Endothelial cell of umbilical vein (primary cell): ENCODE results near the gene PLEKHG7. TPM values are rescaled to one million over a fixed set of nuclear protein-coding genes. Genes with fewer than 3 reads are reported as not detected.

ENCODE experiments used
- BruUV-seq: library from RNA; stranded (reverse); fragments of 400-500 nt; replicated peaks from 2 replicates; lab custom pipeline; 2021; lab: Mats Ljungman, UMichigan
- CTCF ChIA-PET: fragments of 300-600, 350-600 bp; sonication (Branson Sonifier 250); formaldehyde crosslinking; loops from one replicate; lab custom pipeline; 2021; ENCODE audit warnings: antibody characterized with exemption, inconsistent platforms; lab: Charles Lee
- POLR2A ChIA-PET: fragments of 300-600, 350-600 bp; sonication (Branson Sonifier 250); formaldehyde crosslinking; loops from one replicate; lab custom pipeline; 2021; ENCODE audit warnings: antibody characterized with exemption, inconsistent platforms; lab: Charles Lee
- DNase-seq: peaks from one replicate; pipeline ENCODE4 v3.0.0-alpha.2; 2011; ENCODE audit warnings: low read depth, low spot score
- FAIRE-seq: peaks from 2 replicates; lab custom pipeline; 2011; peaks lifted over from hg19 to GRCh38; lab: Jason Lieb, UNC
- H2AFZ ChIP-seq: 2 replicates; pipeline ENCODE4 v1.6.0; 2012; ENCODE audit warnings: low read depth, low read length, control low read depth, inconsistent platforms
- H3K27ac ChIP-seq: 2 replicates; pipeline ENCODE4 v1.5.1; 2011; ENCODE audit warnings: low read depth, mild to moderate bottlenecking, control low read depth, low read length, moderate library complexity; ENCODE audit not compliant: insufficient read depth
- H3K27me3 ChIP-seq, 2 experiments: 2 replicates each; pipeline versions ENCODE4 v1.6.0 to v1.6.1; 2011; ENCODE audit warnings: low read length in 2 of 2, mixed read lengths in 1 of 2; ENCODE audit not compliant: control insufficient read depth in 2 of 2, insufficient read depth in 2 of 2
- H3K36me3 ChIP-seq, 2 experiments: 2 replicates in 1 of 2; 3 replicates in 1 of 2; pipeline ENCODE4 v1.5.1; 2011; ENCODE audit warnings: low read length in 2 of 2, mild to moderate bottlenecking in 1 of 2, moderate library complexity in 1 of 2; ENCODE audit not compliant: control insufficient read depth in 2 of 2, insufficient read depth in 2 of 2; ENCODE audit errors: extremely low read depth in 1 of 2
- H3K4me1 ChIP-seq: 3 replicates; pipeline ENCODE4 v1.5.1; 2011; ENCODE audit warnings: mild to moderate bottlenecking, low read length; ENCODE audit not compliant: control insufficient read depth, insufficient read depth; ENCODE audit errors: extremely low read depth
- H3K4me2 ChIP-seq: 2 replicates; pipeline ENCODE4 v1.6.1; 2011; ENCODE audit warnings: low read length, control low read depth, mixed read lengths; ENCODE audit not compliant: insufficient read depth
- H3K4me3 ChIP-seq, 3 experiments: fragments of 200-600 bp in 1 of 3; sonication (generic), shearing (Covaris generic) in 1 of 3; replicated peaks in 1 of 3; 2 replicates each; pipeline ENCODE4 v1.5.1; 2011 to 2016; ENCODE audit warnings: control low read depth in 3 of 3, low read length in 3 of 3, mild to moderate bottlenecking in 2 of 3, inconsistent platforms in 1 of 3, low read depth in 1 of 3, moderate library complexity in 1 of 3; ENCODE audit not compliant: insufficient read depth in 1 of 3
- H3K79me2 ChIP-seq: 2 replicates; pipeline ENCODE4 v1.6.0; 2012; ENCODE audit warnings: low read length, inconsistent platforms; ENCODE audit not compliant: control insufficient read depth, insufficient read depth
- H3K9ac ChIP-seq: replicated peaks from 2 replicates; pipeline ENCODE3; 2011; ENCODE audit warnings: low read length, control low read depth; ENCODE audit not compliant: insufficient read depth; ENCODE audit errors: extremely low read depth
- H3K9me1 ChIP-seq: replicated peaks from 3 replicates; pipeline ENCODE4 v1.6.0; 2011; ENCODE audit warnings: mild to moderate bottlenecking, low read length; ENCODE audit not compliant: control insufficient read depth, insufficient read depth; ENCODE audit errors: extremely low read depth
- H3K9me3 ChIP-seq: replicated peaks from 2 replicates; pipeline ENCODE4 v1.5.1; 2012; ENCODE audit warnings: low read length, inconsistent platforms; ENCODE audit not compliant: control insufficient read depth, insufficient read depth
- H4K20me1 ChIP-seq: replicated peaks from 2 replicates; pipeline ENCODE3; 2011; ENCODE audit warnings: mild to moderate bottlenecking, low read length; ENCODE audit not compliant: control insufficient read depth, insufficient read depth; ENCODE audit errors: extremely low read depth
- CTCF ChIP-seq, 2 donors: IDR thresholded peaks; 1 replicate in 1 of 2; 2 replicates in 1 of 2; pipeline ENCODE4 v1.5.1; 2011; ENCODE audit warnings: low read length in 2 of 2, mild to moderate bottlenecking in 2 of 2, moderate library complexity in 2 of 2, control low read depth in 1 of 2, inconsistent platforms in 1 of 2, low read depth in 1 of 2; ENCODE audit not compliant: insufficient read depth in 1 of 2; ENCODE audit errors: extremely low read depth in 1 of 2
- EZH2 ChIP-seq: IDR thresholded peaks from 2 replicates; pipeline ENCODE4 v1.6.1; 2012; ENCODE audit warnings: borderline replicate concordance, low read depth, mild to moderate bottlenecking, moderate library complexity, low read length, inconsistent platforms; ENCODE audit not compliant: severe bottlenecking
- FOS ChIP-seq: IDR thresholded peaks from 2 replicates; pipeline ENCODE4 v1.6.1; 2011; ENCODE audit warnings: mild to moderate bottlenecking, low read length, moderate library complexity, borderline replicate concordance; ENCODE audit not compliant: insufficient read depth
- GATA2 ChIP-seq: IDR thresholded peaks from 2 replicates; pipeline ENCODE4 v1.7.0; 2011; ENCODE audit warnings: low read depth, mild to moderate bottlenecking, moderate library complexity, mixed read lengths, low read length; ENCODE audit not compliant: insufficient read length, insufficient read depth
- JUN ChIP-seq: IDR thresholded peaks from 2 replicates; pipeline ENCODE4 v1.6.1; 2011; ENCODE audit warnings: borderline replicate concordance, low read depth; ENCODE audit not compliant: insufficient read length, insufficient read depth
- MYC ChIP-seq: IDR thresholded peaks from one replicate; pipeline ENCODE4 v1.6.1; 2011; ENCODE audit warnings: mild to moderate bottlenecking, low read depth, low read length
- POLR2A ChIP-seq: IDR thresholded peaks from 2 replicates; pipeline ENCODE4 v1.6.1; 2012; ENCODE audit warnings: low read depth, mild to moderate bottlenecking, control low read depth, low read length
- POLR2AphosphoS5 ChIP-seq: IDR thresholded peaks from 2 replicates; pipeline ENCODE4 v1.6.1; 2012; ENCODE audit warnings: low read depth, mild to moderate bottlenecking, control low read depth, low read length, moderate library complexity; ENCODE audit not compliant: insufficient read depth
- dilution Hi-C: fragments of 300-500 bp; cut with MboI; formaldehyde crosslinking; loops from one replicate; pipeline ENCODE4 v1.15.0; 2019; ENCODE audit warnings: low sequenced_read_pairs; ENCODE audit not compliant: extremely low pct_ligation_motif_present
- intact Hi-C: fragments of 100-400 bp; cut with micrococcal nuclease; formaldehyde crosslinking; loops from one replicate; pipeline ENCODE4 v1.10.0; 2022
- polyA plus RNA-seq, 4 experiments: library from polyadenylated mRNA; depleted of rRNA in 3 of 4; stranded (reverse) in 3 of 4; unstranded in 1 of 4; fragments of >200 nt; gene quantifications; 2 replicates each; pipeline versions ENCODE4 v1.2.1 to v1.2.3, GENCODE V29; 2011 to 2012; ENCODE audit warnings: missing spikeins in 1 of 4
- total RNA-seq: library from RNA; stranded (reverse); gene quantifications from 2 replicates; pipeline ENCODE4 v1.2.3, GENCODE V29; 2021
- TF ChIP-seq, protein P1 (sequence below): IDR thresholded peaks from 2 replicates; pipeline ENCODE4 v1.6.1; 2011; ENCODE audit not compliant: insufficient read depth, insufficient read length

The PLEKHG7 gene
- total and polyA plus RNA-seq, 2 donors (not counting 3 experiments of a cell fraction or from before 2014, with no cell fraction given) = not detected

- Histone ChIP-seq H3K4me1 (peaks cover 28% of the 10 kb centered on the region), H4K20me1 (no peaks in the 10 kb centered on the region), H3K9me3 (no peaks in the 10 kb centered on the region), H3K79me2 (no peaks in the 10 kb centered on the region), H3K27ac (no peak overlapping the region), H3K9me1 (no peaks in the 10 kb centered on the region), H3K4me3 (no peak overlapping the region), H2AFZ (no peak overlapping the region), H3K36me3 (no peaks in the 10 kb centered on the region), H3K27me3 (no peaks in the 10 kb centered on the region), H3K4me2 (no peak overlapping the region), H3K9ac (no peak overlapping the region)
- ChIA-PET POLR2A (no interaction called here), CTCF (interaction anchor here (1.4 to 1.6 kb wide), 2 partner anchors 10 to 12 kb away, joined by 3 to 5 read pairs; no protein-coding TSS in a partner anchor)
- dilution Hi-C loops = no loop called here
- FAIRE-seq = no peak
- BruUV-seq = no TSS peak
- no peak for TF ChIP-seq FOS
- TF ChIP-seq GATA2 = no peak
- TF ChIP-seq MYC = no peak
- TF ChIP-seq CTCF (IDR thresholded peaks at IDR 0.05; ENCODE audit: extremely low read depth in 1 of 2, insufficient read depth in 1 of 2, low read depth in 1 of 2, low read length in 2 of 2) = no peak
- TF ChIP-seq POLR2AphosphoS5 = no peak
- TF ChIP-seq, protein P1, sequence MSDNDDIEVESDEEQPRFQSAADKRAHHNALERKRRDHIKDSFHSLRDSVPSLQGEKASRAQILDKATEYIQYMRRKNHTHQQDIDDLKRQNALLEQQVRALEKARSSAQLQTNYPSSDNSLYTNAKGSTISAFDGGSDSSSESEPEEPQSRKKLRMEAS = no peak
- no peak for TF ChIP-seq POLR2A
- no peak for TF ChIP-seq JUN
- TF ChIP-seq EZH2 = no peak
- intact Hi-C loops = loop anchor here (2.0 kb wide), 1 partner anchor 15 kb away; no protein-coding TSS in a partner anchor
- peak; percentile 72 for DNase-seq
These were observed 54.9 kb downstream of the PLEKHG7 start for GRCh38 chr12:92757597-92758121.
